T follicular helper cell (primary cell): ENCODE measurements around the gene DEFB113.
"Not testable (repeated sequence)": the region's sequence is repeated elsewhere in the genome, so short reads cannot be mapped to it uniquely, and the experiment has no call there.

Source experiments
- DNase-seq: peaks from one replicate; pipeline ENCODE4 v3.0.0-alpha.2; 2020; ENCODE audit warnings: low read depth
- total RNA-seq, 2 experiments: gene quantifications; one replicate each; lab custom pipeline; 2026; lab: John Stamatoyannopoulos, UW

The DEFB113 gene, protein sequence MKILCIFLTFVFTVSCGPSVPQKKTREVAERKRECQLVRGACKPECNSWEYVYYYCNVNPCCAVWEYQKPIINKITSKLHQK
- 0 reads per million in 2 experiments for total RNA-seq

DNA sequence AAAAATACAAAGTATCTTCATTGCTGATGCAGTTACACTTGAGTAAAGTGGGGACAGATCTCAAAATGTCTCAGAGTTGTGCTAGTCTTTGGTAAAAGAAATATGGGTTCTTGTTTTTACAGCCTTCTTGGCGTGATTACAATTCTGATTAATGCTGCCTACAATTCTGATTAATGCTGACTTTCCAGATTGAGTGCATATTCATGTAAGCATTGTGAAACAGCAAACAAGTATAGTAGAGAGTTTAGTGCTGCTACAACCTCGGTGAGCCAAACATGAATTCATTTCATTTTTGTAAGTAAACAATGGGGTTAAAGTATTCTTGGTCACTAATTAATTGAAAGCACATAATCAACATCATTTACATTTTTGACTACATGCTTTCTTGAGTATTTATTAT, at the start of gene DEFB113:
Gene DEFB113, minus strand, starts transcription at position 21 of the 400 bp plus-strand sequence. Its CDS starts 0 bp downstream, at position 21.
- DNase-seq, result no peak

DNA sequence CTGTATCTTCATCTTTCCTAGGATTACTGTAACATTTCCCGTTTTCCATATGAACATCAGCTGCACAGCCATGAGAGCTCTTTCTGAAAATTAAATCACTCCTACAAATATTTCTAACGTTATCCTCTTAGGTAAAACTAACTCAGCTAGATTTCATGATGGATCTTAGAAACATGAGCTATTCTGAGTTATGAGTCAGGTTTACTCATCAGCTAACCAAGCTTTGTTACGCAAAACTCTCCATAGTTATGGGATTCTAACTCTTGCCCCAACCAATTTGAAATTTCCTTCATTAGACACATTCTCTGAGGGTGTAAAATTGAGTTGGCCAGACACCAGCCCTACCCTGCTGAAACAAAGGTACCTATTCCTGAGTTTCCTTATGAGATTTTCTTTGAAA, 38.4 kb upstream of the DEFB113 start:
- DNase-seq, result no peak

DNA sequence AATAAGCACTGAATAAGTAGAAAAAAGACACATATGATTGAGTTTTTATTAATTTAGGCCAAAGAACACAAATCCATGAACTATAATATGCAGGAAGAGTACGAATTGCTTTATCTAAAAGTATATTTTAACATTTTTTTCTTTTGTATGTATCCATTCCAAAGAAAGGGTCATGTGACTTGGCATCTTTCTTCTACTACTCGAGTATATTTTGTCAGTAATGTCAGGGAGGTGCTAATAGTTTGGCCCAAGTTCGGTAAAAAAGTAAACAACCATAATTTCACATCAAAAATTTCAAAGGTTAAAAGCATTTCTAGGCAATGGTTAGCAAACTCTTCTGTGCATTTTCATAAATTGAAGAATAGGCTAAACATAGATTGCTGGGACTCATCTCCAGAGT, 33.7 kb upstream of the DEFB113 start:
- no peak for DNase-seq

DNA sequence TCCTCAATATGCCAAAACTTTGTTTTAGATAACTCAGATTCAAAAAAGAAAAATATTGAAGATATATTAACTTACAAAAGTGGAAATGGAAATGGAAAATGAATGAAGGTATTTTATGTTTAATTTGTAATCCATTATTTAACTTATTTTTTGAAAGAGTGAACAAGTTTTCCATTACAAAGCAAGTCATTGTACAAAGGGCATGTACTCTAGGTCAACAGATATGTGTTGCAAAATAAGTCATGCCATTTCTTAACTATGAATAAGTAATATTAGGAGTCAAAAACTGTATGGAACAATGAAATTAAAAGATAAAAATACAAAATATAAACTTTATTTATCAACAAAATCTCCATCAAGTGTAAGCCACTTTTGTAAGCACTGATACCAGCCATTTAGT, 25.9 kb upstream of the DEFB113 start:
- no peak for DNase-seq

DNA sequence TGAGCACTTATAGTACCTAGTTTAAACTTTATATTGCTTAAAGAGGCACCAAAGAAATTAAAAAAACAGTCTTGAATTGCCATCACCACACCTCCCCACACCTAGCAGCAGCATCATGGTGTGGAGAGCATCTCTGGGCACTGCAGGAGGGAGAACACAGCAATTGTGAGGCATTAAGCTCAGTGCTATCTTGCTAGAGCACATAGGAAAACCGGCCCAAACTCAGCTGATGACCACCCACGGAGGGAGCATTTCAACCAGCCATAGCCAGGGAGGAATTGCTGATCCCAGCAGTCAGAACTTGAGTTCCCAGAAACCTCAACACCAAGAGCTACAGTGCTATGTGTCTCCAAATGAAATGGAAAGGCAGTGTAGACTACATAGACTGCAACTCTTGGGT, 19.5 kb upstream of the DEFB113 start:
- no peak for DNase-seq

DNA sequence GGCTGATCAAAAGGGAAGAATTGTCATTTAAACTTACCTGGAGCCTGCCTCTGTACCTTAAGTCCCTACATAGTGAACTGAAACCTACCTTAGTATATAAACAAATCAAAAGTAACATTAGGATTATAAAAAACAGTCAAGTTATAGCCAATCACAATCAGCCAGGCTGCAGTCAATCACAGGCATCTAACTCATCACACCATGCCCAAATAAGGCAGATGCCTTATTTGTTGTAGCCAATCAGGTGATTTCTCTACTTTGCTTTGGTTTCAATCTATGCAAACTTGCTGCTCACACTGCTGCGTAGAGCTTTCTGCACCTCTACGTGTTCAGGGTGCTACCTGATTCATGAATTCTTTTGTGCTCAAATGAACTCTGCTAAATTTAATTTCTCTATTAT, 18.3 kb upstream of the DEFB113 start:
- no peak for DNase-seq

DNA sequence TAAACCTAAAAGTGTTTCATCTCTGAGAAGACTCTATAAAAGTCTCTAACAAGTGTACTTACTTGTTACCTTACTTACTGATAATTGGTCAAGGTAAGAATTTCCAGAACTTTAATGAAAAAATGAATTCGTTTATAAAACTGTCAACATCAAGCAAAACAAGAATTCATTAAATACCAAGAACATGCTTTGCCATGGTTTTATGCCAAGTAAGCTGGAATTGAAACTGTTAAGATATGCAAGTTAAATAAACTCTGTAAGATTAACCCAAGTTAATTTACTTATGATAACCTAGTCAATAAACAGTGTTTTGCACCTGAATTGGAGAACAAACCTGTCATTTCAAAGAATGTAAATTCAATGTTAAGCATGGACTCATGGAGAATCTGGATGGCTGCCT, 17.1 kb upstream of the DEFB113 start:
- DNase-seq, result no peak

DNA sequence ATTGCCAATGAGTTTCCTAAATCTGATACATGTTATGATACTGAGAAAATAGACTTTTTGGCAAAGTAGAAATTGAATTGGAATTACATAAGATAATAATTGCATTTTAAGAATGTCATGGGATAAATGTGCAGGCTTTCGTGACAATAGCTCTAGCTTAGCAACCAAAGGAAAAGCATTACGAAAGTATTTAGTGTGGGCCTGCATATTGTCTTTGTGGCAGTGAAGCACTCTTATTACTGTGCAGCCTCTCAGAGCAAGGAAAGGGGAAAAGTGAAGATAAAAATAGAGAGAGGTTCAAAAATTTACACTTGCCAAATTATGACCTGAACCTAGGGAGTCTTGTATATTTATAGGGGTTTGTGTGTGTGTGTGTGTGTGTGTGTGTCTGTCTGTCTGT, 12.6 kb upstream of the DEFB113 start:
- no peak for DNase-seq

DNA sequence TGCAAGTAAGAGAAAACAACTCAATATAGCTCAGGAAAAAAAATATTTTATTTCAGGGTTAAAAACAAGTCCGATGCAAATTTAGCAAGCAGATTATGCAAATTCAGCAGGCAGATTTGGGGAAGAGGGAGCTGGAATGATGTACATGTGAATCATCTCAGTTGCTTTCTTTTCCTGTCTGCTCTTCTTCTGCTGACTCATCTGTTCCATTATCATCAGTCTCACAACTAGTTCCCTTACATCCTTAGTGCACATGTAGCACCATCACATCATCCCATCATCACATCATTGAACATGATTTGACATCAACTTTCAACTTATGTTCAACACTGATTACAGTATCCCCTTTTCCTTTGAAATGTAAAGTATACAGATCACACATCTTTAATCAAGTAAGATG, 11.5 kb upstream of the DEFB113 start:
- no peak for DNase-seq

DNA sequence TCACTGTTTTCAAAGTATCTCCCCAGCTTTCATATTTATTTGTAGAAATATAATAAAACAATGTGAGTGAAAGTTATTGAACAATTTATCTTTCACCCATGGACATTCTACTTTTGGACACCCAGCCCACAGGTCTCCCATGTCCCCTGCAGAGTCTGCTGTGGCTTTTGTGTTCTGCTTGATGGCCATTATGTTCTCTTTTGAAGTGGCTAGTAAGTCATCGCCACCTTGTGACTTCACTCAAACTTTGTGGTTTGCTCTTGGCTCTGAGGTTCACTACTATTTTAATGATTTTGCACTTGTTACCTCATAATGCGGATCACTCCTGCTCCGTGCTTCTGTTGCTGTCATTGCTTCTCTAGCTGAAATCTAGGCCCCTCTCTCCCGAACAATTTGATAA, 10.2 kb upstream of the DEFB113 start:
- no peak for DNase-seq

DNA sequence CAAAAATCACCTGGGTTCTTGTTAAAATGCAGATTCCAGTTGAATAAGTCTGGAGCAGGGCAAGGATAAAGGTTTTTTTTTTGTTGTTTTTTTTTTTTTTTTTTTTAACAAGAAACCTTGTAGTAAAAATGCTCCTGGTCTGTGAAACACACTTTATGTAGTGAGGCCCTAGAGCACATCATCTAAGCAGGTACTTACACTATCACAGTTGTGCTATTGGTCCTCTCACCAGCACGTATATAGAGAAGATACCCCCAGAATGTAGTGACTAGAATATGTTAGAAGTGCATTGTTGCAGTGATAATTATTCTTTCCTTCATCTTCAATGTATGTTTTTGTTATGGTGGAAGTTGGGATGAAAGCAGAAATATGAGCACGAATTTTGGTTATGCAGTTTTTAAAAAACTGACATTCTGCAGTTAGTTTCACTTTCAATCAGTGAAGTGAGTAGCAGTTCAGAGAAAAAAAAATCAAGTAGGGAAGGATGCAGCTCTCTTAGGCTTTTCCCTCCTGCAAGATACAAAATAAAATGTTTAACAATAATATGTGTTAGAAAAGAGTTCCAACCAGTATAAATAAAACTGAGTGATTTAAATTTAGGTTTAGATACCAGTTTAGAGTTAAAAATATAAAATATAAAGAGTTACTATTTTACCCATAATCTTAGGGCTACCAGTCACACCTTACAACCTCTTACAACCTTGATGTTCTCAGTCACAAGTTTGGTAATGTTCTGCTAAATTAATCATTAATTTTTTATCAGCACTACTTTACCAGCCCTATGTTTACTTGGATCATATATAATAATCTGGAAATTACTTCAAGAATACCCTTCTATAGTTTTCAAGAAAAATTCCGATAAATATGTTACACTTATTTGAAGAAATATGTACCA, 9.2 kb upstream of the DEFB113 start:
- no peak for DNase-seq

DNA sequence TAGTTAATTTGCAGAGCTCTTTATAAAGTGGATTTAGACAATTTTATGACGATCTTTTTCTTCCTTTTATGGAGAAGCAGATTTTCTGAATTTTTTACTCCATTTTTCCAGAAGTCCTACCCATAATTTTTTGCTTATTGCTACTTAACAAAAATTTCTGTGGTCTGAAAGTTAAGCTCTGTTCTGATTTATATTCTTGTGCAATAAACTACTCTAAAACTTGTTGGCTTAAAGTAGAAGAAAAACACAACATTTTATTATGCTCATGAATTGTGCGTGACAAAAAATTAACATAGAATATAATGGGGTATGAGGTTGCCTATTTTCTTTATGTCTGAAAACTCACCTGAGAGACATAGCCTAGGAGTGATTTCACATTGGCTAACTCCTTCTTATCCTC, 2.6 kb downstream of the DEFB113 start:
- DNase-seq, result no peak

DNA sequence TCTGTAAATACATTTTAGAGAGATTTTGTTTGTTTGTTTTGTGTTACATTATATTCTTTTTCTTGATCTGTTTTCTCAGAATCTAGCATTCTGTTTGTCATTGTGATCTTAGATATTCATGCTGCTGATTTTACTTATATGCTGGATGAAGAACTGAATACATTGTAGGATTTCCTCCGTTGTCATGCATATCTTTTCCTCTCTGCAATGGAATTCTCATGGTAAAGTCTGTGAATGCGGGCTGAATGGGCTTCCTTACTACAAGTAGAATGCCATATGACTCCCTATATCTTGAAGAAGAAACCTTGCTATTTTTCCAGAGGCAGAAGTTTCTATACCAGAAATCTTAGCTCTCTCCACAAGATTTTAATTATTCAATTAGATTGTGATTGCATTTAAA, 3.1 kb downstream of the DEFB113 start:
- DNase-seq, result no peak

DNA sequence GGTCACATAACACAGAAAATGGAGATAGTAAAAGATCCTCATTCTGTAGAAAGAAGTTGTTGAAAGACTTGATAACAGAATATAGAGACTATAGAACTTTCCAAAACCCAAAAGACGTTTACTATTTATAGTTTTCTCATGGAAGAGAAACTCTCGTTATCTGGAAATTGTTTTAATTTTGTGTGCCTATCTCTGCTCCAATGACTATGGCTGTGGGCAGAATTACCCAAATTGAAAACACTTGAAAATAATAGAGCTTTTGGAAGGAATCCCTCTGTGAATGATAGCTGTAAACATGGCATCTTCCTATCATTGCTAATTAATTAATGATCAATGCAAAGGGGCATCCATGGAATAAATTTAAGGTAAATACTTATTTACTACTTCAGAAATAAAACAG, 5.4 kb downstream of the DEFB113 start, which contains the start of gene DEFB114:
Gene DEFB114, minus strand, starts transcription at position 101 of the 400 bp plus-strand sequence. Its CDS starts 59 bp downstream, at position 42.
- no peak for DNase-seq

DNA sequence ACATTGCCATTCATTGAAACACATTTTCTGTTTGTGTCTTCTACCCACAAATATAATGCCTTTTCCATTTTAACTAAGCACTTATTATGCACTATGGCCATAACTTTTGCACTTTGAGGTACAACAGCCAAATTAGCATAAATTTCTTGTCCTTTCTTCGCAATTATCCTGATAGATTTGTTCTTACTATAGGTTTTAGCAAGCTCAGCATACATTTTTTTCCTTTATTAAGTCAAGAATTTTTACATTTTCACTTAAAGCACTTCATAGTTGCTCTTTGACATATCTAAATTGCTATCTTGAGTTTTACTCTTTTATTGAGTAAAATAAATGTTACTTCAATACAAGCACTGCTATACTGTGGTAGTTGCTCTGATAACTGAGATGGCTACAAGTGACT, 11.2 kb downstream of the DEFB113 start:
- no peak for DNase-seq

DNA sequence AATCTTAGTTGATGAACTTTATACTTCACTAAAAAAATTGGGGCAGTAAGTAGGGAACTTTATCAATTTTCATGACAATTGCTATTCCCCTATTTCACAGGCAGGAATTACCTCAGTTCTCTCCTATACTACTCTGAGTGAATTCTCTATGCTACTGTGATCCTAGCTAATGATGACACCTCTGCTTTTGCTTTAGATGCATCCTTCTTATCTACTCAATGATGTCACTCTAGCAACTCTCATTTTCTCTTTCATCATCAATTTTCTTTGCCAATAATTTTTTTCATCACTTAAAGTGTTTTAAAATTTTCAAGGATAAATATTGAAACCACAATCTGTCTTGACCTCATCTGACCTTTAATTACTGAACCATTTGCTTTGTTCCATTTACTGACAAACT, 13.6 kb downstream of the DEFB113 start:
- no peak for DNase-seq

DNA sequence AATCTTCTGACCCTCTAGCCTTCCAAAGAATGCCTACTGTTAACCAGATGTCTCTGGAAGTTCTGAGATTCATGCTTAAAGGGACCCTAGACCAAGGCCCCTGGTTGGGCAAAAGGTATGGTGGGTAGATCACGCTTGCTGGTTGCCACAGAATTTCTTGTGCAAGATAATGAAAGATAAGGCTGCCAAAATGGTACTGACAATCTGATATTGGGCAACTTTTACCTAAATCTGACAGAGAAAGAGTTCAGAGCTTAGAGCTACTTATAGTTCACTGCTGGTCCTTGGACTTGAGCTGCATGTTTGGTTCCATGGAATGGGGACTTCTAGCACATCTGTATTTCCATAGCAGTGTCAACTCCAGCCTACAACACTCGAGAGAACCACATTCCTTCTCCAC, 17.5 kb downstream of the DEFB113 start:
- no peak for DNase-seq

DNA sequence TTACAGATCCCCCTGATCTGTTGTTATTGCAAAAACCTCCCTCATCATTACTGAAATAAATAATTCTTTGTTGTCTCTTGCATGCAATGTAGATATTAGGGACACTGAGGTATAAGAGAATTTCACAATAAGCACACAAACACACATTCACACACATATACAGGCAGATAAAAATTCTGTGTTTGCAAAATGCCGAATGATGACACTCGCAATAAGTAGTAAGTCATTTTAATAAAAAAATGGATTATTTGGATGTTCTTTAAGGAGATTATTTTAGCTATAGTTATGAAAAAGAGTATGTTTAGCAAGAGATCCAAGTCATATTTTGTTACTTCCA, 19.0 kb downstream of the DEFB113 start:
- no peak for DNase-seq

DNA sequence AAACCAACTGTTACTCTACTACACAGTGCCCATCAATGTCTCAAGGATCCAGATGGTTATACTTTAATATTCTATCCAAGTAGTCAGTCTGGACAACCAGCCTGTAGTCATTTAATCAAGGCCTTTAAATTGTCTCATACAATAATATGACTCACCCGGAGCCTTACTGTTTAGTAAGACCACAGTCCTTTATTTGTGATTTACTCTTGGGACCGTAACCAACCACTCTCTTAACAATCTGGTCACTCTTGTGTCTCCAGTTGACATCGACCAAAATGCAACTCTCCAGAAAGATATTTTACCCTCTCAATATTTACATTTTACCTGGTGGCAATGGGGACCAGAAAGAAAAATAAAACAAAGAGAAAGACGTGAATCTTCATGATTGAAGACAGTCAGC, 20.4 kb downstream of the DEFB113 start:
- no peak for DNase-seq

DNA sequence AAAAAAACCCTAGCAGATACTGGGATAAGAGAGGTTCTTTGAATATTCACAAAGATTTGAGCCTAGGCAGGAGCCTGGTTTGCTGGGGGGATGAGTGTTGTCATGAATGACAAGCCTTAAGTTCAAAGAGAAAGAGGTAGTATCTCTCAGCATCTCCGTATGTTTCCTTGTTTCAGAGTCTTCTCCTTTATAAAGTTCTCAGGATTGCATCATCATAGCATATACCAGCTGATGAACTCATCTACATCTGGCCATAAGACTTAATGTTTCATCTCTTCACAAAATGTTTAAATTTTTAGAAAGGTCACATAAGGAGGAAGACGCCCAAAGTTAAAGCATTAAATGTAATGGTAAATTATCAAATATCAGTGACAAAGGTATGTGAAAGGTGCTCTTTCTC, 22.6 kb downstream of the DEFB113 start:
- no peak for DNase-seq

DNA sequence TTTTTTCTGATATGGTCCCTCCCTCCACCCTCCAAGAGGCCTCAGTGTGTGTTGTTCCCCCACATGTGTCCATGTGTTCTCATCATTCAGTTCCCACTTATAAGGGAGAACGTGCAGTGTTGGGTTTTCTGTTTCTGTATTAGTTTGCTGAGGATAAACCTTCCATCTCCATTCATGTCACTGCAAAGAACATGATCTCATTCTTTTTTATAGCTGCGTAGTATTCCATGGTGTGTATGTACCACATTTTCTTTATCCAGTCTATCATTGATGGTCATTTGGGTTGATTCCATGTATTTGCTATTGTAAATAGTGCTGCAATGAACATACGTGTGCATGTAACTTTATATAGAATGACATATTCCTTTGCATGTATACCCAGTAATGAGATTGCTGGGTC, 25.4 kb downstream of the DEFB113 start:
- not testable (repeated sequence) for DNase-seq

DNA sequence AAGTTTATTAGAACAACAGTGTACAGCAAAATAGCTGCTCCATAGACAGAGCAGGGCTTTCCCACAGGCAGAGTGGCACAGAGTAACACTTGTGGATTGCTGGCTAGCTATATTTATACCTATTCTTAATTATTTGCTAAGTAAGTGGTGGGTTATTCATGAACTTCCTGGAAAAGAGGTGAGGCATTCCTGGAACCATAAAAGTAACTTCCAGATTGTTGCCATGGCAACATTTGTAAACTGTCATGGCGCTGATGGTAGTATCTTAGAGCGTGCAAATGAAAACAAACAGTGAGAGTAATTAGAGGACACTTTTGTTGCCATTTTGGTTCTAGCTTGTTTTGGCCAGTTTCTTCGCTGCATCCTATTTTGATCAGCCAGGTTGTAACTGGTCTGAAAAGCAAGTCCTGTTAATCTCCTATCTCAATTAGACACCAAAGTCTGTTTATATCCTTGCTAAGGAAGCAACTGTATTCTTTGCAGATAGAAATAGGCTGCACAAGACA, 29.4 kb downstream of the DEFB113 start:
- no peak for DNase-seq

DNA sequence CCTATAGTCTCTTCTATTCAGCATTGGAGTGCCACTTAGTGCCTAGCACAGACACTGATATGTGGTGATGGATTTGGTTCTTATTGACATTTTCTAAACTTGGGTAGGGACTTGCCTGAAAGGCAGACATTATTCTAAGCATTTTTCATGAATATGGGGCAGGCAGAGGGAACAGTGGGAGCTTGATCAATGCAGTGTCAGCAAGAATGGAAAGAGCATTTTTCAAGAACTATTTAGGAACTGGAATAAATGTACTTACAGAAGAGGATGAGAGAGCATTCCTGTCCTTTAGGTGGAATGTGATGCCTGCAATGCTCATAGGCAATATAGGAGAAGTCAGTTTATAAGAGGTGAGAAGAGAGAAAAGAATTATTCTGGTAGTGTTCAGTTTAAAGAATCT, 31.6 kb downstream of the DEFB113 start:
- DNase-seq, result no peak

DNA sequence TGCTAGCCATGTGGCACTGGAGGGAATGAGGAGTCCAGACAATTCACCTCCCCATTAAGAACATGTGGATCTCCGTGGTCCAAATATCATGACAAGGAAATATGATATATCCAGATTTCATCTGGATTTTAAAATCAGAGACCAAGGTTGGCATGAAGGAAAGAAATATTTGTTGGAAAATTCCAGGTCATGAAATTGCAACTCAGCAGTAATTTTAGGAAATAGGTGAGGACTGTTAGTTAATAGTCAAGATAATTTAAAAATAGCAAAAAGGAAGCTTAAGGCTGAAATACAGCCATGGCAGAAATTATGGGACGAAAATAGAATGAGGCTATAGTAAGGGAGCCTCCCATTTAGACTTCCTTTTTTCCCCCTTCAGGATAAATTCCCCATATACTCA, 32.4 kb downstream of the DEFB113 start:
- DNase-seq, result no peak
